Tibial nerve (tissue), 3 donors: Measurements from ENCODE around the gene DYRK2.

Experiments
- POLR2A ChIP-seq, 2 donors: fragments of 450-650 bp; IDR thresholded peaks; one replicate each; pipeline ENCODE4 v1.6.1; 2017; ENCODE audit warnings: antibody characterized with exemption in 2 of 2, mild to moderate bottlenecking in 2 of 2, moderate library complexity in 2 of 2
- TF ChIP-seq, protein P1 (sequence below), 5 experiments: fragments of 200-600 bp in 3 of 5; fragments of 450-650 bp in 2 of 5; sonication (generic) in 3 of 5; IDR thresholded peaks; one replicate each; pipeline ENCODE4 v1.5.1; 2016 to 2019; ENCODE audit warnings: antibody characterized with exemption in 5 of 5, mild to moderate bottlenecking in 3 of 5, moderate library complexity in 2 of 5

DNA sequence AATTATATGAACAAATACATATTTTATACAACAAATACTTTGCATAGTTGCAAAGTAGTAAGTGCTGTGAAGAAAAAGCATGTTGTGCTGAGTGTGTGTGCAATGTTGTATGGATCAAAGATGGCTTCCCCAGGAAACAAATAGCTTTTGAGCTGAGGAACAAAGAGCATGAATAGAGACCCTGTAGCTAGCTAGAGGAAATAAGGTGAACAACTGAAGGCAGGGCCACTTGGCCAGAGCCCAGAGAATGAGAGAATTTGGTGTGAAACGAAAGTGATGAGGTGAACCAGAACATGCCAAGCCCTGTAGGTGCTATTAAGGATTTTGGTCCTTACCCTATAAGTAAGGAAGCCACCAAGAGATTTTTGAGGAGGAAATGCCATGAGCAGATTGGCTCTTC, 17.1 kb downstream of the DYRK2 start:
- TF ChIP-seq, protein P1, sequence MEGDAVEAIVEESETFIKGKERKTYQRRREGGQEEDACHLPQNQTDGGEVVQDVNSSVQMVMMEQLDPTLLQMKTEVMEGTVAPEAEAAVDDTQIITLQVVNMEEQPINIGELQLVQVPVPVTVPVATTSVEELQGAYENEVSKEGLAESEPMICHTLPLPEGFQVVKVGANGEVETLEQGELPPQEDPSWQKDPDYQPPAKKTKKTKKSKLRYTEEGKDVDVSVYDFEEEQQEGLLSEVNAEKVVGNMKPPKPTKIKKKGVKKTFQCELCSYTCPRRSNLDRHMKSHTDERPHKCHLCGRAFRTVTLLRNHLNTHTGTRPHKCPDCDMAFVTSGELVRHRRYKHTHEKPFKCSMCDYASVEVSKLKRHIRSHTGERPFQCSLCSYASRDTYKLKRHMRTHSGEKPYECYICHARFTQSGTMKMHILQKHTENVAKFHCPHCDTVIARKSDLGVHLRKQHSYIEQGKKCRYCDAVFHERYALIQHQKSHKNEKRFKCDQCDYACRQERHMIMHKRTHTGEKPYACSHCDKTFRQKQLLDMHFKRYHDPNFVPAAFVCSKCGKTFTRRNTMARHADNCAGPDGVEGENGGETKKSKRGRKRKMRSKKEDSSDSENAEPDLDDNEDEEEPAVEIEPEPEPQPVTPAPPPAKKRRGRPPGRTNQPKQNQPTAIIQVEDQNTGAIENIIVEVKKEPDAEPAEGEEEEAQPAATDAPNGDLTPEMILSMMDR (IDR thresholded peaks at IDR 0.05): no peak
- no peak for TF ChIP-seq POLR2A (IDR thresholded peaks at IDR 0.05)
